Measurements from ENCODE around the gene ANKRD10.

GRCh38 chr13:110910013-110910890 lies 4.6 kb downstream of the ANKRD10 start:
- TF ChIP-seq, protein P1, sequence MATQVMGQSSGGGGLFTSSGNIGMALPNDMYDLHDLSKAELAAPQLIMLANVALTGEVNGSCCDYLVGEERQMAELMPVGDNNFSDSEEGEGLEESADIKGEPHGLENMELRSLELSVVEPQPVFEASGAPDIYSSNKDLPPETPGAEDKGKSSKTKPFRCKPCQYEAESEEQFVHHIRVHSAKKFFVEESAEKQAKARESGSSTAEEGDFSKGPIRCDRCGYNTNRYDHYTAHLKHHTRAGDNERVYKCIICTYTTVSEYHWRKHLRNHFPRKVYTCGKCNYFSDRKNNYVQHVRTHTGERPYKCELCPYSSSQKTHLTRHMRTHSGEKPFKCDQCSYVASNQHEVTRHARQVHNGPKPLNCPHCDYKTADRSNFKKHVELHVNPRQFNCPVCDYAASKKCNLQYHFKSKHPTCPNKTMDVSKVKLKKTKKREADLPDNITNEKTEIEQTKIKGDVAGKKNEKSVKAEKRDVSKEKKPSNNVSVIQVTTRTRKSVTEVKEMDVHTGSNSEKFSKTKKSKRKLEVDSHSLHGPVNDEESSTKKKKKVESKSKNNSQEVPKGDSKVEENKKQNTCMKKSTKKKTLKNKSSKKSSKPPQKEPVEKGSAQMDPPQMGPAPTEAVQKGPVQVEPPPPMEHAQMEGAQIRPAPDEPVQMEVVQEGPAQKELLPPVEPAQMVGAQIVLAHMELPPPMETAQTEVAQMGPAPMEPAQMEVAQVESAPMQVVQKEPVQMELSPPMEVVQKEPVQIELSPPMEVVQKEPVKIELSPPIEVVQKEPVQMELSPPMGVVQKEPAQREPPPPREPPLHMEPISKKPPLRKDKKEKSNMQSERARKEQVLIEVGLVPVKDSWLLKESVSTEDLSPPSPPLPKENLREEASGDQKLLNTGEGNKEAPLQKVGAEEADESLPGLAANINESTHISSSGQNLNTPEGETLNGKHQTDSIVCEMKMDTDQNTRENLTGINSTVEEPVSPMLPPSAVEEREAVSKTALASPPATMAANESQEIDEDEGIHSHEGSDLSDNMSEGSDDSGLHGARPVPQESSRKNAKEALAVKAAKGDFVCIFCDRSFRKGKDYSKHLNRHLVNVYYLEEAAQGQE (IDR thresholded peaks at IDR 0.05; ENCODE audit: low read depth) = no peak
- TF ChIP-seq EP300 (IDR thresholded peaks at IDR 0.05; ENCODE audit: borderline replicate concordance) (no peak), CREB1 (IDR thresholded peaks at IDR 0.05; ENCODE audit: low read depth) (no peak), ZBTB7A (IDR thresholded peaks at IDR 0.05; ENCODE audit: low read depth) (no peak), TAF1 (IDR thresholded peaks at IDR 0.05; ENCODE audit: low read depth) (no peak), EGR1 (IDR thresholded peaks at IDR 0.05) (no peak), YY1 (IDR thresholded peaks at IDR 0.05; ENCODE audit: low read depth) (no peak)
